Stimulated activated CD4-positive, alpha-beta T cell treated with anti-CD3 and anti-CD28 coated beads, Interleukin-12 subunit alpha, Interleukin-12 subunit beta, amount 100 ng/mL, for 48 hours (primary cell): ENCODE results near the gene SIAE.

Source experiments
- DNase-seq, 3 donors: peaks; one replicate each; pipeline ENCODE4 v3.0.0-alpha.2; 2020; ENCODE audit warnings: low read depth in 2 of 3, low spot score in 1 of 3

The SIAE gene

GRCh38 chr11:124667601-124668000, 5.9 kb downstream of the SIAE start:
- no peak for DNase-seq

GRCh38 chr11:124663861-124664260, 9.7 kb downstream of the SIAE start:
- no peak for DNase-seq

GRCh38 chr11:124662106-124662505, 11.4 kb downstream of the SIAE start:
- DNase-seq: no peak

- no peak for DNase-seq
Observed at GRCh38 chr11:124661553-124661952, 12.0 kb downstream of the SIAE start.

GRCh38 chr11:124658986-124659385, 14.6 kb downstream of the SIAE start:
- no peak for DNase-seq

- DNase-seq: no peak
Observed at GRCh38 chr11:124658501-124658900, 15.0 kb downstream of the SIAE start.

GRCh38 chr11:124657904-124658303, 15.6 kb downstream of the SIAE start:
- DNase-seq: no peak

- no peak for DNase-seq
Observed at GRCh38 chr11:124656774-124657630, 16.5 kb downstream of the SIAE start.

- no peak for DNase-seq
Observed at GRCh38 chr11:124648610-124649009, 24.9 kb downstream of the SIAE start.

- DNase-seq: no peak
Observed at GRCh38 chr11:124646148-124646547, 27.4 kb downstream of the SIAE start.

GRCh38 chr11:124644426-124645280, 28.9 kb downstream of the SIAE start:
- no peak for DNase-seq

GRCh38 chr11:124643605-124644425, 29.7 kb downstream of the SIAE start:
- no peak for DNase-seq

- DNase-seq: no peak
Observed at GRCh38 chr11:124643042-124643604, 30.4 kb downstream of the SIAE start.

GRCh38 chr11:124642628-124643027, 30.9 kb downstream of the SIAE start:
- DNase-seq: no peak

- DNase-seq: no peak
Observed at GRCh38 chr11:124640666-124641065, 32.9 kb downstream of the SIAE start.

GRCh38 chr11:124639186-124639585, 34.4 kb downstream of the SIAE start:
- DNase-seq: no peak

- DNase-seq: no peak
Observed at GRCh38 chr11:124638500-124638899, 35.0 kb downstream of the SIAE start.

- DNase-seq: no peak
Observed at GRCh38 chr11:124635932-124636331, 37.6 kb downstream of the SIAE start.

- DNase-seq: no peak
Observed at GRCh38 chr11:124633355-124633754, 40.2 kb downstream of the SIAE start.

- DNase-seq: no peak
Observed at GRCh38 chr11:124629961-124630360, 43.6 kb downstream of the SIAE start.

- no peak for DNase-seq
Observed at GRCh38 chr11:124627546-124627945, 46.0 kb downstream of the SIAE start.
